ENCODE data around the gene GCN1. TPM values are rescaled to one million over a fixed set of nuclear protein-coding genes. Genes with fewer than 3 reads are reported as not detected.

The GCN1 gene
- total RNA-seq, 1 donor from 2014 or later: 123 TPM

GRCh38 chr12:120228291-120229070 is 34.0 kb upstream of the GCN1 start:
- peak overlapping the region; percentile 89 for H3K9ac ChIP-seq (ENCODE audit: low read length)
- Mint-ChIP-seq H3K27ac (ENCODE audit: unreplicated experiment) (peak overlapping the region; percentile 98), H3K36me3 (ENCODE audit: low read depth, unreplicated experiment) (peaks cover 2% of the 10 kb centered on the region), H3K9me3 (ENCODE audit: unreplicated experiment) (no peaks in the 10 kb centered on the region), H3K4me1 (ENCODE audit: low read depth, unreplicated experiment) (peaks cover 64% of the 10 kb centered on the region), H3K4me3 (ENCODE audit: unreplicated experiment) (peak overlapping the region; percentile 34), H3K27me3 (ENCODE audit: low read depth, unreplicated experiment) (no peaks in the 10 kb centered on the region)
- H3K79me2 ChIP-seq (ENCODE audit: insufficient read depth, low read length): peaks cover 87% of the 10 kb centered on the region
- H3K9me3 ChIP-seq (ENCODE audit: insufficient read depth, low read depth, low read length): no peaks in the 10 kb centered on the region
- TF ChIP-seq EZH2 (IDR thresholded peaks at IDR 0.05; ENCODE audit: insufficient read depth, low read length) (no peak), CTCF (IDR thresholded peaks at IDR 0.05; ENCODE audit: insufficient read depth, low read depth, low read length) (peak; percentile 72)
- peaks cover 13% of the 10 kb centered on the region for H3K36me3 ChIP-seq (ENCODE audit: insufficient read depth, low read length)
- peaks cover 50% of the 10 kb centered on the region for H4K20me1 ChIP-seq (ENCODE audit: insufficient read depth, low read length)
- no peaks in the 10 kb centered on the region for H3K27me3 ChIP-seq (ENCODE audit: insufficient read depth, low read length)
- H2AFZ ChIP-seq (ENCODE audit: low read depth, low read length): no peak overlapping the region
- peak overlapping the region; percentile 86 for H3K4me2 ChIP-seq (ENCODE audit: low read length)
- peak overlapping the region; percentile 1 for H3K4me3 ChIP-seq (ENCODE audit: insufficient read depth, low read depth, low read length)
- FAIRE-seq: no peak
- H3K27ac ChIP-seq (ENCODE audit: low read depth, low read length): peak overlapping the region; percentile 99
- peaks cover 83% of the 10 kb centered on the region for H3K4me1 ChIP-seq (ENCODE audit: insufficient read depth, low read length)
- peak; percentile 51 for DNase-seq (ENCODE audit: low read depth)

- Histone ChIP-seq H3K27me3 (ENCODE audit: insufficient read depth, low read length) (no peaks in the 10 kb centered on the region), H4K20me1 (ENCODE audit: insufficient read depth, low read length) (peaks cover 51% of the 10 kb centered on the region), H3K4me2 (ENCODE audit: low read length) (peak overlapping the region; percentile 86), H3K4me1 (ENCODE audit: insufficient read depth, low read length) (peaks cover 78% of the 10 kb centered on the region), H3K9me3 (ENCODE audit: insufficient read depth, low read depth, low read length) (no peaks in the 10 kb centered on the region), H3K9ac (ENCODE audit: low read length) (peak overlapping the region; percentile 34), H3K36me3 (ENCODE audit: insufficient read depth, low read length) (peaks cover 13% of the 10 kb centered on the region), H3K4me3 (ENCODE audit: insufficient read depth, low read depth, low read length) (no peak overlapping the region), H2AFZ (ENCODE audit: low read depth, low read length) (no peak overlapping the region), H3K79me2 (ENCODE audit: insufficient read depth, low read length) (peaks cover 85% of the 10 kb centered on the region), H3K27ac (ENCODE audit: low read depth, low read length) (no peak overlapping the region)
- H3K27ac Mint-ChIP-seq (ENCODE audit: unreplicated experiment): no peak overlapping the region
- FAIRE-seq (no peak), DNase-seq (ENCODE audit: low read depth) (no peak)
- peaks cover 7% of the 10 kb centered on the region for H3K36me3 Mint-ChIP-seq (ENCODE audit: low read depth, unreplicated experiment)
- no peaks in the 10 kb centered on the region for H3K27me3 Mint-ChIP-seq (ENCODE audit: low read depth, unreplicated experiment)
- no peaks in the 10 kb centered on the region for H3K9me3 Mint-ChIP-seq (ENCODE audit: unreplicated experiment)
- peaks cover 59% of the 10 kb centered on the region for H3K4me1 Mint-ChIP-seq (ENCODE audit: low read depth, unreplicated experiment)
- H3K4me3 Mint-ChIP-seq (ENCODE audit: unreplicated experiment): peak overlapping the region; percentile 34
- no peak for TF ChIP-seq CTCF (IDR thresholded peaks at IDR 0.05; ENCODE audit: insufficient read depth, low read depth, low read length)
- no peak for TF ChIP-seq EZH2 (IDR thresholded peaks at IDR 0.05; ENCODE audit: insufficient read depth, low read length)
These were observed 33.5 kb upstream of the GCN1 start for GRCh38 chr12:120228041-120228290.
